ENCODE results near the gene THAP3. TPM values are rescaled to one million over a fixed set of nuclear protein-coding genes. Genes with fewer than 3 reads are reported as not detected.

THAP3 gene
- total and polyA plus RNA-seq, 9 of the 15 experiments (the other 6 are each of a cell fraction or from before 2014, with no cell fraction given), result 1.9 to 31.2 (median 18.2) TPM

DNA sequence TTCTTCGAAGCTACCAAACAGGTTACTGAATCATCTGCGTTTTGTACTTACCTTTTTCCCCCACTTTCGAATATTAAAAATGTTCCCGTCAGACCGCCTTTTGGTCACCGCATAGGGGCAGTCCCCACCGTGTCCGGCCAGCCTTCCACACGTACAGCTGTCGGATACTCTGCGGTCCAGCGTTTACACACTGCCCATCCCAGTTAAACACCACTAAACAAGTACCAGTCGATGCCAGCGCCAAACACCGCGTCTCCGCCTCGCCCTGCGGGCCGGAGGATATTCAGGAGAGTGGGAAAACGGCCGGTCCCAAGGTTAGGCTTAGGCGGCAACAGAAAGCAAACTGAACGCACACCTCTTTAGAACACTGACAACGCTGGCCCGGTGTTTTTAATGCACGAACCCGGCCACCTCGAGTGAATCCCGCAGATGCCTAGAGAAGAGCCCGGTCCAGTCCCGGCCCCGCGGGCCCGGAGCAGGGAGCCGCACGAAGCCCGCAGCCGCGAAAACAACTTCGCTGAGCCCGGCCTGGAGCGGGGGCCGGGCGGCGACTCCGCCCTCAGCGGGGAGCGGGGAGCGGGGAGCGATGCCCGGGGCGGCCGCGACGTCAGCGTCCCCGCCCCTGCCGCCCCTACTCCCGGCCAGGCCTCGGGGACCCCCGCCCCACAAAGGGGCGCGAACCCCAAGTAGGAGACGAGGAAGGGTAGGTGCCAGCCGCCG, 11.9 kb upstream of the THAP3 start (continued):
- TF ChIP-seq CTBP1 (IDR thresholded peaks at IDR 0.05; ENCODE audit: borderline replicate concordance), result peak; percentile 79; the same call in 1 of the 2 replicates
- TF ChIP-seq, protein P1, sequence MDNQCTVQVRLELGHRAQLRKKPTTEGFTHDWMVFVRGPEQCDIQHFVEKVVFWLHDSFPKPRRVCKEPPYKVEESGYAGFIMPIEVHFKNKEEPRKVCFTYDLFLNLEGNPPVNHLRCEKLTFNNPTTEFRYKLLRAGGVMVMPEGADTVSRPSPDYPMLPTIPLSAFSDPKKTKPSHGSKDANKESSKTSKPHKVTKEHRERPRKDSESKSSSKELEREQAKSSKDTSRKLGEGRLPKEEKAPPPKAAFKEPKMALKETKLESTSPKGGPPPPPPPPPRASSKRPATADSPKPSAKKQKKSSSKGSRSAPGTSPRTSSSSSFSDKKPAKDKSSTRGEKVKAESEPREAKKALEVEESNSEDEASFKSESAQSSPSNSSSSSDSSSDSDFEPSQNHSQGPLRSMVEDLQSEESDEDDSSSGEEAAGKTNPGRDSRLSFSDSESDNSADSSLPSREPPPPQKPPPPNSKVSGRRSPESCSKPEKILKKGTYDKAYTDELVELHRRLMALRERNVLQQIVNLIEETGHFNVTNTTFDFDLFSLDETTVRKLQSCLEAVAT (IDR thresholded peaks at IDR 0.05), result peak; percentile 46 to 66; a peak in 2 of 4 replicates
- TF ChIP-seq HDAC1 (IDR thresholded peaks at IDR 0.05), result peak in 1 of 2 experiments; percentile 69; a peak in 2 of 4 replicates
- TF ChIP-seq ZNF24 (IDR thresholded peaks at IDR 0.05), result 0 out of 2 replicates have a peak, but pooled peaks have one; percentile 39
- TF ChIP-seq GABPA (tag; conservative IDR thresholded peaks at IDR 0.05; ENCODE audit: low read depth), result no peak
- peak; percentile 76 for TF ChIP-seq ZBTB7A (IDR thresholded peaks at IDR 0.05; ENCODE audit: borderline replicate concordance, control insufficient read depth, low read depth, low read length)
- TF ChIP-seq SMAD4 (CRISPR knock-in tag; conservative IDR thresholded peaks at IDR 0.05), result 0 out of 2 replicates have a peak, but pooled peaks have one; percentile 53
- no peak for TF ChIP-seq CEBPZ (IDR thresholded peaks at IDR 0.05; ENCODE audit: borderline replicate concordance, low read depth, low read length)
- TF ChIP-seq ZNF124 (CRISPR knock-in tag; IDR thresholded peaks at IDR 0.05), result 0 out of 2 replicates have a peak, but pooled peaks have one; percentile 14
- TF ChIP-seq, protein P2, sequence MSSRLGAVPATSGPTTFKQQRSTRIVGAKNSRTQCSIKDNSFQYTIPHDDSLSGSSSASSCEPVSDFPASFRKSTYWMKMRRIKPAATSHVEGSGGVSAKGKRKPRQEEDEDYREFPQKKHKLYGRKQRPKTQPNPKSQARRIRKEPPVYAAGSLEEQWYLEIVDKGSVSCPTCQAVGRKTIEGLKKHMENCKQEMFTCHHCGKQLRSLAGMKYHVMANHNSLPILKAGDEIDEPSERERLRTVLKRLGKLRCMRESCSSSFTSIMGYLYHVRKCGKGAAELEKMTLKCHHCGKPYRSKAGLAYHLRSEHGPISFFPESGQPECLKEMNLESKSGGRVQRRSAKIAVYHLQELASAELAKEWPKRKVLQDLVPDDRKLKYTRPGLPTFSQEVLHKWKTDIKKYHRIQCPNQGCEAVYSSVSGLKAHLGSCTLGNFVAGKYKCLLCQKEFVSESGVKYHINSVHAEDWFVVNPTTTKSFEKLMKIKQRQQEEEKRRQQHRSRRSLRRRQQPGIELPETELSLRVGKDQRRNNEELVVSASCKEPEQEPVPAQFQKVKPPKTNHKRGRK (tag; IDR thresholded peaks at IDR 0.05), result peak; percentile 4; the same call in 1 of the 2 replicates
- TF ChIP-seq E2F6 (IDR thresholded peaks at IDR 0.05; ENCODE audit: borderline replicate concordance in 1 of 2, extremely low read depth in 1 of 2, insufficient read depth in 1 of 2, insufficient read length in 1 of 2, low read depth in 1 of 2, low read length in 1 of 2, poor library complexity in 1 of 2, severe bottlenecking in 1 of 2), result peak in 1 of 2 experiments; percentile 56
- TF ChIP-seq, protein P3, sequence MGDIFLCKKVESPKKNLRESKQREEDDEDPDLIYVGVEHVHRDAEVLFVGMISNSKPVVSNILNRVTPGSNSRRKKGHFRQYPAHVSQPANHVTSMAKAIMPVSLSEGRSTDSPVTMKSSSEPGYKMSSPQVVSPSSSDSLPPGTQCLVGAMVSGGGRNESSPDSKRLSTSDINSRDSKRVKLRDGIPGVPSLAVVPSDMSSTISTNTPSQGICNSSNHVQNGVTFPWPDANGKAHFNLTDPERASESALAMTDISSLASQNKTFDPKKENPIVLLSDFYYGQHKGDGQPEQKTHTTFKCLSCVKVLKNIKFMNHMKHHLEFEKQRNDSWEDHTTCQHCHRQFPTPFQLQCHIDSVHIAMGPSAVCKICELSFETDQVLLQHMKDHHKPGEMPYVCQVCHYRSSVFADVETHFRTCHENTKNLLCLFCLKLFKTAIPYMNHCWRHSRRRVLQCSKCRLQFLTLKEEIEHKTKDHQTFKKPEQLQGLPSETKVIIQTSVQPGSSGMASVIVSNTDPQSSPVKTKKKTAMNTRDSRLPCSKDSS (IDR thresholded peaks at IDR 0.05; ENCODE audit: low read depth, partially characterized antibody), result no peak
- TF ChIP-seq PPARD (CRISPR knock-in tag; IDR thresholded peaks at IDR 0.05), result no peak
- peak; percentile 29; the same call in 1 of the 2 replicates for TF ChIP-seq POLR2G (IDR thresholded peaks at IDR 0.05; ENCODE audit: low read depth, low read length)
- TF ChIP-seq SMARCC2 (IDR thresholded peaks at IDR 0.05; ENCODE audit: low read depth), result 0 out of 2 replicates have a peak, but pooled peaks have one; percentile 52
- TF ChIP-seq NR2C2 (CRISPR knock-in tag; IDR thresholded peaks at IDR 0.05), result no peak
- TF ChIP-seq NR2C2 (tag; IDR thresholded peaks at IDR 0.05), result no peak

All from K562 (cell line).